GM19025 (cell line): ENCODE results near the gene PLA2G4A.

Experiments
- ATAC-seq: cut with Tn5 transposase; IDR thresholded peaks from one replicate; pipeline ENCODE4 v1.9.1; 2021; ENCODE audit warnings: mild to moderate bottlenecking, low read depth, moderate library complexity; ENCODE audit not compliant: unreplicated experiment

Gene PLA2G4A

DNA sequence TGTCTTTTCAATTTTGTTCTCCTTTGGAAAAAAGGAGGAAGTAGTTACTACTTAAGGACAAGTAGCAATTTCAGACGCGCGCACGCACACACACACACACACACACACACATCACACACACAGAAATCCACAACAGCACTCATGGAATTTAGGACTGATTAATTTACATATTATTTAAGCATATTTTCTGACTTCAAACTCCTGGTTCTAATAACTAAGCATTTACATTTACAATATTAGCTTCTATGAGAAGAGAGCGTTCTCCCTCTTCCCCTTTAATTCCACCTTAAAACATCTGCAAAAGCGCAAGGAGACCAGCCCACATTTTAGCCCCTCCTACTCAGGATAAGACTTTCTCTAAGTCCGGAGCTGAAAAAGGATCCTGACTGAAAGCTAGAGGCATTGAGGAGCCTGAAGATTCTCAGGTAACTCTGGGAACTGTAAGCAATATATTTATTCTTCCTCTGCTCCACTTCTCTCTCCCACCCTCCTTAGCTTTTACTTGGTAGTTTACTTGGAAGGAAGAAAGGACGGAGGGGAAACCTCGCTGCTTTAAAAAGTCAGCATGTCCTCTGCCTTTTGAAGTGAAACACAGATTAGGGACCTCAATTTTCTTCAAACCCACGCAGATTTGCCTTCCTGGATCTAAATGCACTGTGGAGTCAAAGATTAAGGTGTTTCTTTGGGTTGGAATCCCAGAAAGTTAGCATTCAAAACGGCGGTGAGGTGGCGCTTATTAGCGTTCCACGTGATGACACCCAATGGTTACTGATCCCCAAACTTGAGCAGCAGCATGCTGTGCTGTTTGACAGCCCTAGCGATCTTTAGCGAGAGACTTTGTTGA, at the start of gene PLA2G4A:
Gene PLA2G4A, plus strand, starts transcription at position 339 of the 844 bp plus-strand sequence. CDS start 25,406 bp downstream, outside the sequence.
- ATAC-seq, result peak; percentile 71

DNA sequence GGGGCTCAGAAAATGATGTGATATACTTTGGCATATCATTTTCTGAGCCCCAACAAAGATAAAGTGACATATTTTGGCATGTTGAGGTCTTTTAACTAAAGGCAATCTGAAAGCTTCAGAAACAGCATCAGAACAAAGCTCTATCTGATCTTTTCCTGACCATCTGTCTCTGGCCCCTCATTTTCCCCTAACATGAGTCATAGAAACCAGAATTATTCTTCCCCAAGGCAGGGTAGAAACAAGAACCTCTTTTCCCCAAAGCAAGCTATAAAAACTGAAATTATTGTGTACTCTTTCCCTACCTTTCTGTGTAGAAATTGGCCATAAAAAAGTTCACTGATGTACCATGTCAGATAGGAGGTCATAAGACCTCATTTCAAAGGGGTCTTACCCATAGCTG, 48.7 kb upstream of the PLA2G4A start:
- ATAC-seq, result no peak

DNA sequence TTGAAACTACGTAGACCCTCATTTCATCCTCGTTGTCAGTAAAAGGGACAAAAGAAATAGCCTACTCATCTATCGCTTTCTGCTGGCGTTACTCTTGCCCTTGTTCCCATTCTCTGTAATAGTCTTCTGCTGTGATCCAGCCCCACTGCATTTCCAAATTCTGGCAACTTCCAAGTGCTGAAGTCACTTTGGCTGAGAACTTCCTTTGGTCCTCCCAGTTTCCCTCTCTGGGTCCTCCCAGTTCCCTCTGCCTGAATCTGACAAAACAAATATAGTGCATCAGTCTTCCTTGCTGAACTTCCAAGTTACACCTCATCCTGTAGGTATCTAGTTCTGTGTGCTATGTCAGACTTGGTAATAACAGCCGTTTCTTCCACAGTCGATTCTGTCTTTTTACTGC, 47.0 kb upstream of the PLA2G4A start:
- no peak for ATAC-seq

DNA sequence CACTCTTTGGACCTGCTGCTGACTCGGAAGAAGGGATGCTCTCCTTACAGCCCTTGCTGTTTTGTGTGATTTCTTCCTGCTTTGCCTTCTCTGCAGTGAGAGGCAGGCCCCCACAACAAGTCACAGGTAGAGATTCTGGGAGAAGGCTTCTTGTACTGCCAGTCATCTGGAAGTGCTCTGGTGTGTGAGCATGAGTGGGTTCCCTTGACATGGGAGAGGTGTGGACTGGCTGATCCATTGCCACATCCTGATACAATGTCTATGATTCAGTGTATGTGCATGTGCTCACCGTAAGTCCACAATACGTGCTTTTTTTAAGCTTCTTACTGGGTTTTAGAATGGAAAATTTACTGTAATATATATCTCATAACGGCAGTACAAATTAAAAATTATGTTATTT, 46.0 kb upstream of the PLA2G4A start:
- no peak for ATAC-seq

DNA sequence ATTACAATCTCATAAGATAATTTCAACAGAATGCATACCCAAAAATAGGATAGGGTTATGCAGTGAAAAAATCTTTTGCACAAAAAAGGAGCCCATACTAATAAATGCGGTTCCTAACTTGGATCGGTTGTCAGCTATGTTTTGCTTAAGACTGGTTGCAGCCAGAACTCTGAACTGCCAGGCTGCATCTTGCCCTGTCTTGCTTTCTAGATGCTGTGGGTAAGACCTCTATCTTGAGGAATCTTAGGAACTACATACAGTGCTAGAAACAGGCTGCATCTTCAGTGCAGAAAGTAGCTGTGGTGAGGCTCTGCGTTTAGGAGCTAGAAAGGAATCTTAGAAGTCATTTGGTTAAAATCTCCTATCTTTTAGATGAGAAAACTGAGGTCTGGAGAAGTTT, 45.6 kb upstream of the PLA2G4A start:
- ATAC-seq, result no peak

DNA sequence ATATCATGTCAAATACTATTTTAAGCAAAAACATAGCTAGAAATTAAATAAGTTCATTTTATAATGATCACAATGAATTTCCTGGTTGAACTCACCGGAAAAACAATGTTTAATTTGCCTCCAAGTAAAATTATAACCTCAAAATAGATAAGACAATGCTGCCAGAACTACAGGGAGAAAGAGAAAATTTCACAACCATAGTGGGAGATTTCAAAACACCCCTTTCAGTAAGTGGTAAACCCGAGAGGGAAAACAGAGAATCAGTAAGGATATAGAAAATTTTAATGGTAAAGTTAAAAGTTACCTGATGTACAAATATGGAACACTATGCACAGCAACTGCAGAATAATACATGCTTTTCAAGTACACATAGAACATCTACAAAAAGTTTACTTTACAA, 43.2 kb upstream of the PLA2G4A start:
- ATAC-seq, result no peak

DNA sequence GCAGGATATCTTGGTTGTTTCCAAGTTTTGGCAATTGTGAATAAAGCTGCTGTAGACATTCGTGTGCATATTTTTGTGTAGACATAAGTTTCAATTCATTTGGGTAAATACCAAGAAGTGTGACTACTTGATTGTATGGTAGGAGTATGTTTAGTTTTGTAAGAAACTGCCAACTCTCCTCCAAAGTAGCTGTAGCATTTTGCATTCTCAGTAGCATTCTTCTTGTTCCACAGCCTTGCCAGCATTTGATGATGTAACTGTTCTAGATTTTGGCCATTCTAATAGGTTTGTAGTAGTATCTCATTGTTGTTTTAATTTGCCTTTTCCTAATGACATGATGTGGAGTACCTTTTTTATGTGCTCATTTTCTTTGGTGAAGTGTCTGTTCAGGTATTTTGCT, 38.6 kb upstream of the PLA2G4A start:
- no peak for ATAC-seq

DNA sequence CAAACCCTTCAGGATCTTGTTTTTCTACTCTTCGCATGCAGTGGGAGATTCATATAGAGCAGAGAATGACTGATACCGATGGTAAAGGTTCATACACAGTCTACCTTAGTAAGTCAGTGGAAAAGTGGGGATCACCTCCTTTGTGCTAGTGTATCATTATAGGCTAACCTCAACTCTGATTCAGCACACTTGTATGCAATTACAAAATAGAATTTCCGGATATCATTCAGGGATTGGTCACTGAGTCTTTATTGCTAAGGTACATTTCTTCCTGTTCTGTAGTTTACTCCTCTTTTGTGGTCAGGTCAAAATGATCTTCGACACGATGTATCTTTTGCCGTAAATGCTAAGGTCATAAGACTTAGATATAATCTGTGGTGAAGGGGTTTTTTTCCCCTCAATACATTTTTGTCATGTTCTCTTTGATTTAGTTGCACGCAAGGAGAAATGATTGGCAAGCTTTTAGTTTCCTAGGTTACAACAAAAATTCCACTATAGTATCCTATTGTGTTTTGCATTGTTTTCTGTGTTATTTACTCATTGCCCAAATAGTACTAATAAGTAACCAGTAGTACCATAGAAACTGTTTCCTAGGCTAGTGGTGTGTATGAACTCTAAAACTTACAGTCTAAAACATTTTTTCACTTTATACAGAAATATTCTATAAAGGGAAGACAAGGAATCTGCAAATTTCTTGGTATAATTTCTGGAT, 35.7 kb upstream of the PLA2G4A start:
- no peak for ATAC-seq

DNA sequence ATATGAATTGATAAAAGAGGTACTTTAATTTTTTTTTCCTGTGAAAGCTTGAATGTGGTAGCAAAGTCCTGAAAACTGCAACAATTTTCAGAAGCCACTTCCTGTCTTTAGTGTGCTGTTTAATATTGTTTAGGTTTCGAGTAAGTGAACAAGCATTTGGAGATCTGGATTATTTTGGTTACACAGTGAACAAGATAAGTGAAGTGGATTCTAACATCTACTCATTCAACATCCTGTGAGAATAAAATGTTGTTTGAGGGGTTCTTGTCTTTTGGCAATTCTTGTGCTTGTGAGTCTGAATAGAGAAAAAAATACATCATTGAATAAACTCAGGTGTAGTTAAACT, 35.2 kb upstream of the PLA2G4A start:
- ATAC-seq, result no peak

DNA sequence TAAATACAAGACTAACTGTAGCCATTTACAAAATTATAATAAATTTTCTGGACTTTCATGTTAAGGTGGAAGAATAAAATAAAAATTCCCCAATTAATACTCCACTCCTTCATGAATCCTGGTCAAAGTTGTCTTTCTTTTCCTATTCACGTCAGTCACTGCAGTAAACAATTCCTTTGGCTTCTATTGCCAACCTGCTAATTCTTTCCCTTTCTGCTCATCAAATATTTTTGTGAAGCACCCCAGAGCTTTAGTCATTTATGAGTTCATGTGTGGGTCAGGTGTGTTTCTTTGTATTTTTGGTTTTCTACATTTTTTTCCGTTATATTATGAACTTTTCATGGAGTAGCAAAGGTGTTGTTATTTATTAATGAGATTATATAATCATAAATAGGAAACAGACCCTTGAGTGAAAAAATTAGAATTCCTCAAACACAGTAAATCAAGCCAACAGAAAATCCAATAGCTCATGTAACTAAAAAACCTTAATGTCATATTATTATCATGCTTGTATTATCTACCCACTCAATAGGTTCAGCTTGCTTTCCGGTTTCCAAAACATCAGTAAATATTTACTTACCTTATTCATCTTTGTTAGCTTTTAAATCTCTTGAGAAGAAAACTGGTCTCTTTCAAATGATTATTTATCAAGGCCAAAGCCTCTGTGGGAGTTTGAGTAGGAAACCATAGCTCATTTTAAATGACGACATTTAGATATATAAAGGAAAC, 29.6 kb upstream of the PLA2G4A start:
- ATAC-seq, result no peak

DNA sequence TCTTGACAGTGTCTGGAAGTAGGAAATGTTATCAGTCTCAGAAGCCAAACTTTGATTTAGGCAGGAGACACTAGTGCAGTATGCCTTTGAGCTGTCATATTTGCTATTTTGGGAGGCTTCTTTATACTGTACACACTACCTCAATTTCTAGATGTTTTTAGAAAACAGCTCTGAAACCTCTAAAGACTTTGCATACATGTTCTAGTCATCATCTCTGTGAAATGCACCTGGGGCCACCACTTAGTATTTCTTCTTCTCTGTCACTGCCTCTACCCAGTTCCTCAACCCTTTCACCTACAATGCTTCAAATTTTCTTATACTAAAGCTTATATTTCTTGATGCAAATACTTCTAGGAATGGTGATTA, 29.1 kb upstream of the PLA2G4A start:
- peak; percentile 87 for ATAC-seq

DNA sequence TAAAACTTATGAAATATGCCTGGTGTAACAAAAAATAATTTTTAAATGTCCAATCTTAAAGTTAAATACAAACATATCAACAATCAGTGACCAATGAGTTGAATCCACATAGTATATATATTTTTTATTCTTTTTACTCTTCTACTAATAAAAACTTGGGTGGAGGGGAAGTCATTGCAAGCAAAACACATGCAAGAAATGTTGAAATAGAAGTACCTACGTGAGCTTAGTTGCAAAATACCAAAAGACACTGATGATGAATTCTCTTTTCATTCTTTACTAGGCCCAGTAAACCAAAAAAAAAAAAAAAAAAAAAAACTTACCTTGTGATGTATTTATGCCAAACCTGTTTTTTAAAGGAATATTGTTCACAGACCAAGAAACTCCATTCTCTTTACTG, 26.4 kb upstream of the PLA2G4A start:
- ATAC-seq, result no peak

DNA sequence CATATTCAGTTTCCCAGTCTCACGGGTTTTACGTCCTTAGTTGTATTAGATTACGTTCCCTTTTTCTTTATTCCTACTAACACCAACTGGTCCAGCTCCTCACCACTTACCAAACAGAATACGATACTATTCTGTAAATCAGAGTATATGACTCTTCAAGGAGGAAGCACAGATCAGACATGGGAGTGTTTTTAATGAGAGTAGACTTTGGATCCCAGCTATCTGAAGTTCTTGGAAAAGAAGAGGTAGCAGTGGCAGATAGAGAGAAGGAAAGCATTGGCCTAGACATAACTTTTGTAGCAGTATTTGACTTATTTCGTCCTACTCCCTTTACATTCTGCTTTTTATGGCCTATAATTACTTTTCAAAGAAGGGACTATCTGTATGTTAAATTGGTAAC, 24.1 kb upstream of the PLA2G4A start:
- ATAC-seq, result no peak

DNA sequence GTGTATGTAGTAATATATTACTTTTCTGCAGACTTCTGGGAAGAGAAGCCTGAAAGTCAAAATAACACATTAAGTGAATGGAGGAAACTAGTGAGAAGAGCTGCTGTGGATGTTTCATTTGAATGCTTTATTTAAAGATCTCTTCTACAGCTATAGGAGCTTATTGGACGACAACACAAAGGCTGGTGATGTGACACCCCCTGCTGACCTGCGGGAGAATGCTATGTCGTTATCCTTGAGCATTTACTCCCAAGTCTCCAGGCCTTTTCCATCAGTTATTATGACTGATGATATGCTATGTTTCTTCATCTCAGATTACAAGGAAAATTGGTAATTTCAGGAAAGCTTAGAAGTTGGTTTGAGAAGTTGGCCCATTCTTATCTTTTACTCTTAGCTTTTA, 22.3 kb upstream of the PLA2G4A start:
- ATAC-seq, result no peak

DNA sequence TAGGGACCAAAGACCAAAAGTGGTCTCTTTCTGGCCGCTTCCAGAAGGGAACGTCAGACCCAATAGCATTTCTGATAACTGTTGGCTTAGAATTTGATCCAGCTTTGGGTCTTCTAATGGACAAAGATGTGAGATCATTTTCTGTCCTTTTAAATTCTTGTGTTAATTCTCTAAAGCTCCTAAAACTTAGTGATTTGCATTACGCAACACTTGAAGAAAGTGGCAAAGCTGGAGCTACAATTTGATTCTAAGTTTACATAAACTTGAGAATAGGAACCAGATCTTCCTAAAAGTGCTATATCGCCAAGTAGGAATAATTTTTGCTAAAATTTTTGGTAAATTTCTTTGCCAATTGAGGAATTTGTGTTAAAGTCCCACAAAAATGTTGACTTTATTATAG, 21.6 kb upstream of the PLA2G4A start:
- no peak for ATAC-seq

DNA sequence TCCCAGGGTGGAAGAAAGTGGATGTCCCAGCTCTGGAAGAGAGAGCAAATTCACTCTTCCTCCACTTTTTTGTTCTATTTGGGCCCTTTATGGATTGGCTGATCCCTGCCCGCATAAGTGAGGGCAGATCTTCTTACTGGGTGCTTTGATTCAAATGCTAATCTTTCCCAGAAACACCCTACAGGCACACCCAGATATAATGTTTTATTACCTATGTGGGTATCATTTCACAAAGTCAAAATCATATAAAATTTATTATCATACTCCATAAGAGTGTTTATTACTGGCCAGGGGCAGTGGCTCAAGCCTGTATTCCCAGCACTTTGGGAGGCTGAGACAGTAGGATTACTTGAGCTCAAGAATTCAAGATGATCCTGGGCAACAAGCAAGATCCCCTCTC, 16.9 kb upstream of the PLA2G4A start:
- no peak for ATAC-seq

DNA sequence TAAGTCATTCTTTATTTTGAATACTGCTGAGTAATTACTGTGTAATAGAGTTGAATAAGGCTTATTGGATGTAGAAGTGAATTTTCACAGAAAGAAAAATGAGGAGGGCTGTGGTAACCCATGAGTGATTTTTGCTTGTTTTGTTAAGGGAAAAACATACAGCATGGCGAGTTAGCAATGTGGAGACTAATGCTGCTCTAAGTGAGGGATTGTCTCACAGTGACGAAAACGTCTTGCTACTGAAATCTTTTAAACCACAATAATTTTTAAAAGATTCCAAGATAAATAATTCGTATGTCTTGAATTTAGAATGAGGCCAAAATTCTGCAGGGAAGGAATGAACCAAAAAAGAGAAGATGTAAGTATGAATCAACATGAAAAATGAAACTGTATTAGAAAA, 16.2 kb upstream of the PLA2G4A start:
- no peak for ATAC-seq

DNA sequence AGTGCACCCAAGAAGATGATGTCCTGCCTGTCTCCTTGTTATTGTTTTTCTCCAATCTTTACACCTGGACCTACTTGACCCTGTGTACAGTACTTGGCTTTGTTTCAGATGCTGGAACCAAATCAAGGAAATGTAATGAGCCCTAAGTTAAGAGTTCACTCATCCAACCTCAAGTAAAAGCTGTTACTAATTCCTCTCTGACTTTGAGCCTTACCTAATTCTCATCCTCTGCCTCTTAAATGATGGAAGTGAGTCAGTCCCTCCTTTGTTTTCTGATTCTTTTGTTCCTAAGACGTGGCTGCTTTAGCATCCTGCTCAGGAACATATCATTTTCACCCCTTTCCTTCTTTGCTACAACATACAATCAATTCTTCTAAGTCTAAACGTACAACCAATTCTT, 15.3 kb upstream of the PLA2G4A start:
- ATAC-seq, result no peak

DNA sequence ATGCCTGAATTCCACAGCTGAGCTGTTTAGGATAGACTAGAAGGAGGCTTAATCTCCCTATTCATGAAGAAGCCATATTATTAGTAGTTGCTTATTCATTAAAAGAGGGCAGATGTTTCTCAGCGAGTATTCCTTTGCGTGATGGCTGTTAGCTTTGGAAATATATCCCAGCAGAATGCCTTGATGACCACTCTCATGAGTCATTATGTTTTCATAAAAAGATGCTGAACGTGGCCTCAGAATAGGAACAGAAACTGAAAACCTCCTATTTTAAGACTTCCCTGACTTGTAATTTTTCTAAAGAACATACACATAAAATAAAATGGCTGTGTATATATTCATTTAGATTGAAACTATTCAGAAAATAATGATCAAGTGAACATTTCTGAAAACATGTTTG, 9.6 kb upstream of the PLA2G4A start:
- ATAC-seq, result peak; percentile 67

DNA sequence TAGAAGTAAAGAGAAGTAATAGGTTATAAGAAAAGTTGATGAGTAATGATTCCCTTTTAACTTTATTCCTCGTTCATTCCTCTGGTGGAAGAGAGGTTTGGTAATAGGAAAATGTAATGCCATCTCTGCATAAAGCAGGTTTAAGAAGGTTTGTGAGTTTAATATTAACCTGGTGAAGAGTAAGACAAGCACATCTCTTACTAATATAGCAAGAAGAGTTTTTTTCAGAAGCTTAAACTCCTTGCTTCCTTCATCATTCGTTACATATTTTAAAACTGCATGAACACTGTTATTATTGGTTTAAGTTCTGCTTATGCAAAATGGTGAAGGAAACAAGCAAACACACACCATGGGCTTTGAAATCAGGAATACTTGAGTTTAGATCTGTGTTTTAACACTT, 9.2 kb upstream of the PLA2G4A start:
- ATAC-seq, result peak; percentile 45
